ENCODE data around the gene GNPTG.

The GNPTG gene

GRCh38 chr16:1394367-1394951, 42.7 kb downstream of the GNPTG start:
- no peak for DNase-seq (ENCODE audit: low read depth in 2 of 2)

GRCh38 chr16:1395444-1396031, 43.8 kb downstream of the GNPTG start:
- no peak for DNase-seq (ENCODE audit: low read depth in 2 of 2)

GRCh38 chr16:1397779-1398178, 46.0 kb downstream of the GNPTG start:
- no peak for DNase-seq (ENCODE audit: low read depth in 2 of 2)

- no peak for DNase-seq (ENCODE audit: low read depth in 2 of 2)
These were observed 46.6 kb downstream of the GNPTG start for GRCh38 chr16:1398351-1398750.

- no peak for DNase-seq (ENCODE audit: low read depth in 2 of 2)
These were observed 47.3 kb downstream of the GNPTG start for GRCh38 chr16:1398826-1399581.

- no peak for DNase-seq (ENCODE audit: low read depth in 2 of 2)
These were observed 49.5 kb downstream of the GNPTG start for GRCh38 chr16:1401061-1401757.

GRCh38 chr16:1401758-1402154, 50.0 kb downstream of the GNPTG start:
- no peak for DNase-seq (ENCODE audit: low read depth in 2 of 2)

GRCh38 chr16:1403036-1403435, 51.3 kb downstream of the GNPTG start:
- no peak for DNase-seq (ENCODE audit: low read depth in 2 of 2)

GRCh38 chr16:1403733-1404132, 52.0 kb downstream of the GNPTG start:
- DNase-seq (ENCODE audit: low read depth in 2 of 2): no peak

- DNase-seq (ENCODE audit: low read depth in 2 of 2): no peak
These were observed 56.0 kb downstream of the GNPTG start for GRCh38 chr16:1407753-1408152.

GRCh38 chr16:1408171-1408837, 56.6 kb downstream of the GNPTG start:
- peak; percentile 93 to 94 for DNase-seq (ENCODE audit: low read depth in 2 of 2)

GRCh38 chr16:1412847-1413246, 61.1 kb downstream of the GNPTG start:
- no peak for DNase-seq (ENCODE audit: low read depth in 2 of 2)
